Measurements from ENCODE around the gene GSPT1.

The GSPT1 gene

DNA sequence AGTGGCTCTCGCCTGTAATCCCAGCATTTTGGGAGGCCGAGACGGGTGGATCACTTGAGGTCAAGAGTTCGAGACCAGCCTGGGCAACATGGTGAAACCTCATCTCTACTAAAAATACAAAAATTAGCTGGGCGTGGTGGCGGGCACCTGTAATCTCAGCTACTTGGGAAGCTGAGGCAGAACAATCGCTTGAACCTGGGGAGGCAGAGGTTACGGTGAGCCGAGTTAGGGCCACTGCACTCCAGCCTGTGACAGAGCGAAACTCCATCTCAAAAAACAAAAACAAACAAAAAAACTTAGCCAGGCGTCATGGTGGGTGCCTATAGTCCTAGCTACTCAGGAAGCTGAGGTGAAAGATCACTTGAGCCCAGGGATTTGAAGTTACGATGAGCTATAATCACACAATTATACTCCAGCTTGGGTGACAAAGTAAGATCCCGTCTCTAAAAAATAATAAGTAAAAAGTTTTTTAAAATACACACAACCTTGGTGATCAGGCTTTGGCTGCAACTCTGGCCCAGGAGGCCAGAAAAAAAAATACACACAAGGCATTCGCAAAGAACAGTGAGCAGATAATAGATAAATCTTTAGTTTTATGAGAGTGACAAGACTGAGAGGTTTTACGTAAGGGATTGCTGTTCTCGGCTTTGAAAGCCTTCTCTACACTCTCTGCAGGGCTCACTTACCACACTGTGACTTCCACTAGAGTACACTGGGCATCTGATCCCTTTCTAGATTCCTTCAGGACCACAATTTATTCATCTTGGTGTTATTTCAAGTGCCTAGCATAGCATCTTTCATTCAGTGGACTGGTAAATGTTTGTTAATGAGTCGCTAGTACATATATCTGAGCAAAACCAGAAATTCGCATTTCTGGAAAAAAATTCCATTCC lies 5.9 kb downstream of the GSPT1 start:
- DNase-seq = no peak

DNA sequence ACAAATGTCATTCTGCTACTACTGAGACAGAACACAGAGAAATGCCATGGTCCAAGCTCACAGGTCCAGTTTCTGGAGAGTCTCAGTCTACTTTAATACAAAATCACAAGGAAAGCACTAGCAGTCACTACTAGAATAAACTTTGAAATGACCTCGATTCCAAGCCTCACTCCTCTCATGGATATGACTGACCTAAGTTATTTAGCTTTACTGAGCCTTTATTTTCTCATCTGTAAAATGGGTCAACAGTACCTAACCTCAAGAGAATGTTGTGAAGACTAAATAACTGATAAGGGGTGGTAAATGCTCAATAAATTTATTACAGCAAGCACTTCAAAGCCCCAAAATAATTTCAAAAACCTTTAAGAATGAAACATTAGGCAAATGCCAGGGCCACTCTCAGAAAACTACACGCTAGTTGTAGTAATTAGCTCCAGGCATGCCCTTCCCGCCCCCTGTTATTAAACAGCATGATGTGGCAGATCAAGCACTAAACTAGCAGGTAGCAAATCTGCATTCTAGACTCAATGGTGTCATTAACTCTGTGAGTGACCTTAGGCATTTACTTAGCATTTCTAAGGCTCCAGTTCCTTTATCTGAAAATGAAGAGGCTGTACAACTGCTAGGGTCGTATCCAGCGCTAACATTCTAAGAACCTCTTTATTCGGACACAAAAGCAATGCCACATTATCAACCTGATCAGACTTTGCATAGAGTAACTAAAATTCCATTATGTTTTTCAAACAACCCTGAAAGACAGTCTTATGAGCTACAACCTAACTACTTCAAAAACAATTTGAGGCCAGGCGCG lies 8.4 kb downstream of the GSPT1 start:
- no peak for DNase-seq

DNA sequence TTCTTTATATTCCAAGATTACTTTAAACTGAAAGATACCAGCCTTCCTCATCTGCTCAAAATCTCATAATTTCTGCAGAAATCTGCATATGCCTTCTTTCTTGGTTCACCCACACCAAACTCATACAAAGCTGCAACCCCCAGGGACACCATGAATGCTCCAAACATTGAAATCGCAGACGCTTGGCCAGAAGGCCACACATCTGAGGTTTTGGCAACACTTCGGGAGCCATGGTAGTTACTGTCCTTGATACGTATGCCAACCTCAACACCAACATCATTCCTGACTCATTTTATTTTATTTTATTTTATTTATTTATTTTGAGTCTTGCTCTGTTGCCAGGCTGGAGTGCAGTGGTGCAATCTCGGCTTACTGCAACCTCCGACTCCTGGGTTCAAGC lies 11.8 kb downstream of the GSPT1 start:
- DNase-seq = no peak

DNA sequence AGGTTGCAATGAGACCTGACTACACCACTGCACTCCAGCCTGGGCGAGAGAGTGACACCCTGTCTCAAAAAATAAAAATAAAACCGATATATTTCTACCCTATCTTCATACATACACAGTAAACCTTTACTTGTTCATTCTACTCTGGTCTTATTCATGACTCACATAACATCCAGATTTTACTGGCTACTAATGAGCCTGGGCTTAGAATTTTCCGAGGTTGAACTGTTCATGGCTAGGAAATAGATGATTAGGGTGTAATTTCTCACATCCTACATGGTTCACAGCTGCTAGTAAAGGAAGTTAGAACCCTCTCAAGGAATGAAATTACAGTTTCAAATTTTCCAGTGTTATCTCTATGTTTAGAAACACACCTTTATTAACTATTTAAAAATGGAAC lies 14.7 kb downstream of the GSPT1 start:
- DNase-seq = no peak

DNA sequence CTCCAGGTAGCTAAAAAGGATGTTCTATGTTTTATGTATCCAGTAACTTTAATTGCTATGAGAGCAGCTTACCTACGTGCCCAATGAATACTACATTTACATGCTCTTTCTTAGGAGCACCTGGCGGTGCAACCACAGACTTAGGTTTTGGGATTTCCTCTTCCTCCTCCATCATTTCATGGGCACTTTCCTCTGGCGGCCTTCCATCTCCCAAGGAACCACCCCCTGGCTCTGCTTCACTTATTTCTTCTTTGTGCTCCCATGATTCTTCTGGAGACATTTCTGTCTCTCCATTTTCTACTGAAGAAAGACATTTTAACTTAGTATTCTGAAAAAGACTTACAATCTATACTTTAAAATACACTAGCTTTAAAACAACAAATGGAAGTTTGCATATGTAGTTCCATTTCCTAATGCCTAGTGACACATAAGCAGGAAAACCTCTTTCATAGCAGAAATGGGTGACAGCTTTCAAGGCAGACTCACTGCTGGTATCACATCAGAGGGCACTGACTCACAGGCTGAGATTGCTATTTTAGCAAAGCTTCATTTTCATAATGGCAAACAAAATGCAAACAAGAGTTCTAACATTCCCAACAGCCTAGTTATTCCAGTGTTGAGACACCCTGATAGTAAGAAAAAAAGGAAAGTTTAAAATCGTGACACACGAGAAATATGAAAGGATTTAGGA lies 19.1 kb downstream of the GSPT1 start:
- no peak for DNase-seq

DNA sequence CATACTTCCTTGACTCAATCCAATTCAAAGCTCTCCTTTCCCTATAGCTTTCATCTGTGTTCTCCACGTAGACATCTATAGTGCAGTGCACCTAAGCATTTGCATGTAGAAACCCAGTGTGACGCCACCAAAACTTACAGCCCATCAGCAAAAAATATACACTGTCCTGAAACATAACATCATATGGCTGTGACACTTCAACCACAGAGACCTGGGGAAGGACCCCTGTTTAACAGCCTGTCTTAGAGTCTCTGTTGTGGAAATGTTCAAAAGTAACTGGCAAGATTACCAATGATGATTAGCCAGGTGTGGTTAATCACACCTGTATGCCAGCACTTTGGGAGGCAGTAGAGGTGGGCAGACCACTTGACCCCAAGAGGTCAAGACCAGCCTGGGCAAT lies 22.2 kb downstream of the GSPT1 start:
- DNase-seq = no peak

DNA sequence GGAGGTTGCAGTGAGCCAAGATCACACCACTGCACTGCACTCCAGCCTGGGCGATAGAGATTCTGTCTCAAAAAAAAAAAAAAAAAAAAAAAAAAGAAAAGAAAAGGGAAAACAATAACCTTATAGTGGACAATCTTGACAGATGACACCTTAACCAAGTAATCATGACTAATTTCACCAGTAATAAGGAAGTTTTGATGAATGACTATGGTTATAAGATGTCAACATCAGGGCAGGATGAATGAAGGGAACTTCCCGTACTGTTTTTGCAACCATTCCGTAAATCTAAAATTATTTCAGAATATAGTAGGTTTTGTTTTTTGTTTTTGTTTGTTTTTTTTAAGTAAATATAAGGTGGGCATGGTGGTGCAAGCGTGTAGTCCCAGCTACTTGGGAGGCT lies 23.0 kb downstream of the GSPT1 start:
- no peak for DNase-seq

DNA sequence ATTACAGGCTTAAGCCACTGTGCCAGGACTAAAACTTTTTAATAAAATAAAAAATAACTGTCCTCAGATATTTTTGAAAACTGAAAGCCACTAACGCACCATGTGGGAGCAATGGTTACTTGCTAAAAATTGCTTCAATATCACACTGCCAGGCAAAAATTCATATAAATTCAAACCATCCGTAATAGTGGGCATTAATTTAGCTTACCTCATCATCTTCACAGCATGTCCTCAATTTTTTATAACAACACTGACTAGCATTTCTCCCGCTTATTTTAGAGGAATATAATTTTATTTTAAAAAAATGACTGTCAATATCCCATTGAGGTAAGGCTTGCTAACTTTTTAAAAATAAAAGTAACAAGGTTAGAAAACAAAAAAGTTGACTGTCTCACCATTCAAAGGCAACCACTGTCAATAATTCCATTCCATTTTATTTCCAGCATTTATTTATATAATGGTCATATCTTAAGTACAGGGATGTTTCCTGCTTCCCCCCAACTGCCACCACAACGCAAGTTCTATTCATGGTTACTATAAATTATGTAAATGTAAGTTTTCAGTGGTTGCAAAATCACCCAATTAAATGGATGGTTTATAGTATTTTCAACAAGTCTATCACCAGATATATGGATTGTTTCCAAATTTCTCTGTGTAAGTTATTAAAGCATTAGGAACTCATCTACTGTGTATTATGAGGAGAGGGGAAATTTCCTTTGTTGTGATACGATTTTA lies 25.4 kb downstream of the GSPT1 start:
- DNase-seq = no peak

DNA sequence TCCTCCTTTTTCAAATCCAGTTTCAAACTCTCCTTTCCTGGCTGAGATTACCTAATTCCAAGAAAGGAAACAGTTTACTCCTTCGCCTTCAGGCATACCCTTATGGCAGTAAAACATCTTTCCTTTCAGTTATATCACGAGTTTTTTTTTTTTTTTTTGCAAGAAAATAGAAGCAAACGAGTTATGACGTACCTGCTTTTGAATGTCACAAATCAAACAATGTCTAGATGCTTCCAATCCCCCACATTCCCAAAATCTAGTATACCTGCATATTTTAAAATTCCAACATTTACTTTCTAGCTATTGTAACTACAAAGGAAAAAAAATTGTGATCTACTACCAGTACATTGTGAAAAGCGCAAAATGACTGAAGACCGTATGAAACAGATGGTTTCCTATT lies 28.9 kb downstream of the GSPT1 start:
- DNase-seq = no peak

DNA sequence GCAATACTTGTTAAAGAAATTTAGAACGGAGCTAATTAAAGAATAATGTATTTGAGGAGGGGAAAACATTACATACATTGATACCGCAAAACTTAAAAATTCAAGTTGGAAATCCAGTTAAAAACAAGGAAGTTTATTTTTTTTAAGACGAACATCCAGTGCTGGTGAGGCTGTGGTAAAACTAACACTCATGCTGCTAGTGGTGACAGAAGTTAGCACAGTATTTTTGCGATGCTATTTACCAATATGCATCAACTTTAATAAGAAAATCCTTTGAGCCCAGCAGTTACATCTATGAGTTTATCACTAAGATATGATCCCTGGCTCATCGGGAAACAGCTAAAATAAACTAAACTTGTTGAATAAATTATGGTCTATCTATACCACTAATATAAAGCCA lies 31.7 kb downstream of the GSPT1 start:
- DNase-seq = no peak

DNA sequence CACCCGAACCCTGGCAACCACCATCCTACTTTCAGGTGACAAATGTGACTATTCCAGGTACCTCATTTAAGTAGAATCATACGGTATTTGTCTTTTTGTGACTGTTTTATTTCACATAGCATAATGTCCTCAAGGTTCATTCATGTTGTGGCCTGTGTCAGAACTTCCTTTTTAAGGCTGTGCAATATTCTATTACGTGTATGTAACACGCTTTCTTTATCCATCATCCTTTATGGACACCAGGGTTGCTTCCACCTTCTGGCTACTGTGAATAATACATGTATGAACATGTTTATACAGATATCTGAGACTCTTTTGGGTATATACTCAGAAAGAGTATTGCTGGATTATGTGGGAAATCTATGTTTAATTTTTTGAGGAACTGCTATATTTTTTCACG lies 35.7 kb downstream of the GSPT1 start:
- DNase-seq = peak in 1 of 2 experiments; percentile 4

DNA sequence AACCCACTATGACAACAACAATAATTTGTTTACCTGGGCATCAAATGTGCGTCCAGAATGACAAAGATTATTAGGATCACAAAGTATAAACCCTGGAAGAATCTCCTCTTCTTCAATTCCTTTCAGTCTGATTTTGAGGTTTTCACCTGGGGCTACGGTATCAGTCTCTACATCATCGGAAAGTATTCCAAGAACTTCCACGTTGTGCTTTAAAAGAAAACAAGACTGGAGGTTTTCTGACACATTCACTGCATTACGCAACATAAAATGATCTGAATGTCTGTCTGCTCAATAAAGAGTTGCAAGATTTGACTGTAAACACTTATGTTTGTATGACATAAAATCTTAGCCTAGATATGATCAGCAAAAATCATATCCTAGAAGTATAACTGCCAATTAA lies 38.4 kb downstream of the GSPT1 start:
- DNase-seq = no peak

DNA sequence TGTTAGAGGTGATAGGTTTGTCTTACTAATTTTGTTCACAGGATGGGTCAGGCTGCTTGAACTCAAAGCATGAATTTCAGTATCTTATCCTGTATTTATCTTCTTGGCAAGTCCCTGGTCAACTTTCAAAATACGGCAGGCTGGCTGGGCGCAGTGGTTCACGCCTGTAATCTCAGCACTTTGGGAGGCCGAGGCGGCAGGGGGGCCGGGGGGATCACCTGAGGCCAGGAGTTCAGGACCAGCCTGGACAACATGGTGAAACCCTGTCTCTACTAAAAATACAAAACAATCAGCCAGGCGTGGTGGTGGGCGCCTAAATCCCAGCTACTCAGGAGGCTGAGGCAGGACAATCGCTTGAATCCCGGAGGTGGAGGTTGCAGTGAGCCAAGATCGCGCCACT lies 39.5 kb downstream of the GSPT1 start:
- no peak for DNase-seq

DNA sequence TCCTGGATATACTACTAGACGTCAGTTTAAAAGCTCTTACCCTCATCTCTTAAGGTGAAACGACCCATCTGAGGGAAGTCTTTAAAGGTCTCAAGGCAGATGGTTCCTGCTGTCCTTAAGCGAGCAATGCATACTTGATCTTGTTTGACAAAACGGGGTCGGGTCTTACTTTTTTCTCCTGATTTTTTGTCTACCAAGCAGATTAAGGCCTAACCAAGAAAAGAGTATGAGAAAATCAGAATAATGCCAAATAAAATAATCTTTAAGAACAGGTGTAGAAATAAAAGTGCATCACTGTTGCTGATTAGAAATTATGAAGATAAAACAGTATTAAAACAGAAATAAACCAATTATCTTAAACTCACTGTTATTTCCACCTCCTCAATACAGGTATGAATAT lies 40.0 kb downstream of the GSPT1 start:
- DNase-seq = no peak

DNA sequence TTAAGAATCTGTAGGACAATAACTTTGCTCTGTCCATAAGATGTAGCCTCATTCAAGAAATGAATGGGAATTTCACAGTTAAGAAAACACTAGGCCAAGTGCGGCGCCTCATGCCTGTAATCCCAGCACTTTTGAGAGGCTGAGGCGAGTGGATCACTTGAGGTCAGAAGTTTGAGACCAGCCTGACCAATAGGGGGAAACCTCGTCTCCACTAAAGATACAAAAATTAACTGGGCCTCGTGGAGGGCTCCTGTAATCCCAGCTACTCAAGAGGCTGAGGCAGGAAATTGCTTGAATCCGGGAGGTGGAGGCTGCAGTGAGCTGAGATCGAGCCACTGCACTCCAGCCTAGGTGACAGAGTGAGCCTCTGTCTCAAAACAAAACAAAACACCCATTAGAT lies 44.6 kb downstream of the GSPT1 start:
- DNase-seq = no peak

DNA sequence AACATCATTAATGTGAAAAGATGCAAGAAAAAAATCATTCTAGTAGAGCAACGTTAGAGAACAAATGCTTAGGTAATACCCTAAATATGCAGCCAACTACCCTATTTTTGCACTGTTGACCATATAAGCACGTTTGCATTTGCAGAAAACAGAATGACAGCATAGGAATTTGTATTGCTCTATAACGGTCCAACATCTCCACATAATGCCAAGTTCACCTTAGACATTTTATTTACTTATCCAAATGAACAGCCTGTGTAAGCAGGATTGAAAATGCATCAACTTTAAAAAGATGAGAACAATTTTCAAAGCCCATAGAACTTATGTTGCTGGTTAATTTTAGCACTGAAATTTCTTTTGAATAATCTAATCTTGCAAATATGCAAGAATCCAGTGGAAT lies 45.4 kb downstream of the GSPT1 start:
- no peak for DNase-seq

DNA sequence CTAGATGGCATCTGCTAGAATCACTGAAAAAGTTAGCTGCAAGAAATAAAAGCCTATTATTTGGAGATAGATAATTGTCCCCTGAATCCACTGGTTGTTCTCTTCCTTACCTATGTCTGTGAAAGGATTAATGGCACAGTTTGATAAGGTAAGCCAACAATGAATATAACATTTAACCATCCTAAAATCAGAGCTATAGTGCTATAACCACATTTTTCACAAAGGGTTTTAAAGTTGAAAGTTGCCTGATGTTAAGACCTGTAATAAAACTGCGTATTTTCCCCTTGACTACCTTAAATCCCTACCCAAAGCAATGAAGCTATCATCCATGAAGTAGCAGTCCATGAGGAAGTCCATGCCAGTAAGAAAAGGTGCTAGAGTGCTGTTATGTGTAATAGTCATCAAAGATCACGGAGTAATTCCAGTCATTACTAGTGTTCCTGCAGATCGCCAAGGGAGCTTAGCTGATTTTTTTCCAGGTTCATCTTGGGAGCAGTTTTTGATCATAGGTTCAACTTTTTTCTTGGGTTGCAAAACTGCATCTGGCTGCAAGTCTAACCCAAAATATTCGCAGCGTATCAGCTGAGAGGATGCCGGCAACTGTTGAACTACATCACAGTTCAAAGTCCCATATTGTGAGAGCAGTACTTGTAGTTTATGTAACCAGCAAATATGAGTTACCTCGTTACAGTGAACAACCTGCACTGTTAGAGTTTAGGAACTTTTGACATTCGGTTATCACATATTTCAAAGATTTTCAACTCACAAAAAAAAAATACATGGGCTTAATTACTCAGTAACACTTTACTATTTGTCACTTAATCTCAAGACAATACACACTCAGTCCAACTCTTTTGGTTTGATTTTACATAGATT lies 46.2 kb downstream of the GSPT1 start:
- DNase-seq = no peak

DNA sequence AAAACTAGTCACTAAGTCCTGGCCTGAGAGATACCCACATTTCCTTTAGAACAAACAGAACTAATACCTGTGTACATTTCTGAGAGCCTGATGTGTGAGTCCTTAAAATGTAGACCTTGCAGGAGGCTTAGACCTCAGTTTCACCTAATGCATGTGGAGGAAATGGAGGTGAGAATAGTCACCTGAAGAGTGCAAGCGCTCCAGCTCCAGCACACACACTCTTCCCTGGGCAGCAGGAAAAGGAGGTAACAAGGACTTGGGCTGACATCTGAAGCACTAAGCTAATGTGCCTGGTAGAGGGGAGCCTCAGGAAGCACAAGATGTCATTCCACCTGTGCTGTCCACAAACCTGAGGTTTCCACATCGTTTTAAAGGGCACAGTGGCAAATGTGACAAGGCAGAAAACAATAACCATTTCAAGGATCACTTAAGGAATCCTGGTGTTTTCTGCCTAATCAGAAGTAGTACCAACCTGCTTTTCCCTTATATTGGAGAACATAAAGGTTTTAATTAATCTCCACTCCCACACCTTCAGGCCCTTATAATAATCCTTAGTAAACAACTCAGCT lies 47.3 kb downstream of the GSPT1 start:
- DNase-seq = no peak

DNA sequence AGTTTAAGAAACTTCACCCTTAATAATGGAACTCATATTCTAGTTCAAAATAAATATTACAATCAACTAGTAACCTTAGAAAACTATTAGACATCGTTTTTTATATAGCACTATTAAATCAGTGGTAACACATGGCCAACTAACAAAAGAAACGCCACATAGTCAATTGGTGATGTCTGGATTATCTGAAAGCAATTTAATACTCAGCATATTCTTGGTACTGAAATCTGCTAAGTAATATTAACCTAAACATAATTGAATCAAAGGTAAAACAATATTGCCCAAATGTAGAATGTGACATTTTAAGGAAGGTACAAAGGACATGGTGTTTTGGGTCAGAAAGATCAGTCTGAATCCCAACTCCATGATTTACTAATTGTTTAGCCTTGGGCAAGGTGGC lies 53.3 kb downstream of the GSPT1 start:
- no peak for DNase-seq

DNA sequence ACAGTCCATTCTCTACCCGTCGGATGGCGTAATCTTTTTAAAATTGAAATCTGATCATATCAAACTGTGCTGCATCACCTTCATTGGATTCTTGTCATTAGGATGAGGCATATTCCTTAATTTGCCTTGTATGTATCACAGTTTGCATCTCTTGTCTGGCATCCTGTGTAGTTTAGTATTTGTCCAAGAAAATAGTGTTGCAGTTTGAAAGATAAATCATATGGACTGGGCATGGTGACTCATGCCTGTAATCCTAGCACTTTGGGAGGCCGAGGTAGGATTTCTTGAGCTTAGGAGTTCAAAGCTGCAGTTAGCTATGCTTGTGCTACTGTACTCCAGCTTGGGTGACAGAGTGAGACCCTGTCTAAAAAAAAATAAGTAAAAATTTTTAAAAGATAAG lies 58.6 kb downstream of the GSPT1 start:
- no peak for DNase-seq

DNA sequence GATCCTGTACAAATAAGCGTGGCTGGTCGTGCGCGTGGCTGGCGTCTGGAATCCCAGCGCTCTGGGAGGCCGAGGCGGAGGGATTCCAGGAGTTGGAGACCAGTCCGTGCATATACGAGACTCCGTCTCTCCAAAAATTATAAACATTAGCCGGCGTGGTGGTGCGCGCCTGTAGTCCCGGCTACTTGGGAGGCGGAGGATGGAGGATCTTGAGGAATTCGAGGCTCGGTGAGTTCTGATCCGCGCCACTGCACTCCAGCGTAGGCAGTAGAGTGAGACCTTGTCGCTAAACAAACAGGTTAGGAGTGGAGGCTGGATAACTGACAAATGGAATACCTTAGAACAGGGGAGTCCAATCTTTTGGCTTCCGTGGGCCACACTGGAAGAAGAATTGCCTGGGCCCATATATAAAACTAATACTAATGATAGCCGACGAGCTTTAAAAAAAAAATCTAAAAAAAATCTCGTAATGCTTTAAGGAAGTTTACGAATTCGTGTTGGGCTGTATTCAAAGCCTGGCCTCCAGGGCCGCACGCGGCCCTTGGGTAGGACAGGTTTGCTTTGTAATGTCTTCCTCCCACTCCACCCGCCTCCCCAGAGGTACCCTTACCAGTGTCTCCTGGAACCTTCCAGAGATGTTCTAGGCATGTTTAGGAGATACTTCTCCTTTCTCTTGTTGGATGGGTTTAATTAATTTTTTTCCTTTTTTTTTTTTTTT lies 63.5 kb downstream of the GSPT1 start:
- DNase-seq = peak in 1 of 2 experiments; percentile 7

Data from Kasumi-1 (cell line).